NB4 (cell line): ENCODE measurements around the gene ENTR1.
"Not testable (repeated sequence)": the region's sequence is repeated elsewhere in the genome, so short reads cannot be mapped to it uniquely, and the experiment has no call there.

Source experiments
- DNase-seq: peaks from one replicate; pipeline ENCODE4 v3.0.0; 2010; ENCODE audit warnings: low read depth
- H3K4me3 ChIP-seq: one replicate; pipeline ENCODE4 v1.5.1; 2011; ENCODE audit warnings: mild to moderate bottlenecking, low read depth, low read length, moderate library complexity
- MYC ChIP-seq: IDR thresholded peaks from 2 replicates; pipeline ENCODE4 v1.6.1; 2011; ENCODE audit warnings: low read depth, low read length
- POLR2A ChIP-seq: IDR thresholded peaks from 2 replicates; pipeline ENCODE4 v1.6.1; 2011; ENCODE audit warnings: mild to moderate bottlenecking; ENCODE audit not compliant: insufficient read length; ENCODE audit errors: extremely low read depth
- TF ChIP-seq, protein P1 (sequence below): IDR thresholded peaks from one replicate; pipeline ENCODE4 v1.5.1; 2012; ENCODE audit warnings: low read depth, low read length
- TF ChIP-seq, protein P2 (sequence below): IDR thresholded peaks from 2 replicates; pipeline ENCODE4 v1.6.1; 2011; ENCODE audit warnings: low read depth, low read length

ENTR1 gene

GRCh38 chr9:136416427-136416826, 6.0 kb upstream of the ENTR1 start:
- H3K4me3 ChIP-seq: no peak overlapping the region
- no peak for DNase-seq
- TF ChIP-seq, protein P1, sequence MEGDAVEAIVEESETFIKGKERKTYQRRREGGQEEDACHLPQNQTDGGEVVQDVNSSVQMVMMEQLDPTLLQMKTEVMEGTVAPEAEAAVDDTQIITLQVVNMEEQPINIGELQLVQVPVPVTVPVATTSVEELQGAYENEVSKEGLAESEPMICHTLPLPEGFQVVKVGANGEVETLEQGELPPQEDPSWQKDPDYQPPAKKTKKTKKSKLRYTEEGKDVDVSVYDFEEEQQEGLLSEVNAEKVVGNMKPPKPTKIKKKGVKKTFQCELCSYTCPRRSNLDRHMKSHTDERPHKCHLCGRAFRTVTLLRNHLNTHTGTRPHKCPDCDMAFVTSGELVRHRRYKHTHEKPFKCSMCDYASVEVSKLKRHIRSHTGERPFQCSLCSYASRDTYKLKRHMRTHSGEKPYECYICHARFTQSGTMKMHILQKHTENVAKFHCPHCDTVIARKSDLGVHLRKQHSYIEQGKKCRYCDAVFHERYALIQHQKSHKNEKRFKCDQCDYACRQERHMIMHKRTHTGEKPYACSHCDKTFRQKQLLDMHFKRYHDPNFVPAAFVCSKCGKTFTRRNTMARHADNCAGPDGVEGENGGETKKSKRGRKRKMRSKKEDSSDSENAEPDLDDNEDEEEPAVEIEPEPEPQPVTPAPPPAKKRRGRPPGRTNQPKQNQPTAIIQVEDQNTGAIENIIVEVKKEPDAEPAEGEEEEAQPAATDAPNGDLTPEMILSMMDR: no peak
- TF ChIP-seq POLR2A (no peak), MYC (no peak)
- TF ChIP-seq, protein P2, sequence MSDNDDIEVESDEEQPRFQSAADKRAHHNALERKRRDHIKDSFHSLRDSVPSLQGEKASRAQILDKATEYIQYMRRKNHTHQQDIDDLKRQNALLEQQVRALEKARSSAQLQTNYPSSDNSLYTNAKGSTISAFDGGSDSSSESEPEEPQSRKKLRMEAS: no peak

GRCh38 chr9:136412962-136413361, 2.5 kb upstream of the ENTR1 start:
- no peak for DNase-seq
- TF ChIP-seq MYC: no peak
- TF ChIP-seq, protein P2: no peak
- TF ChIP-seq, protein P1: no peak
- no peak for TF ChIP-seq POLR2A
- H3K4me3 ChIP-seq: no peak overlapping the region

- TF ChIP-seq MYC: no peak
- TF ChIP-seq, protein P1: no peak
- no peak for TF ChIP-seq POLR2A
- TF ChIP-seq, protein P2: no peak
- H3K4me3 ChIP-seq: peak overlapping the region; percentile 86
- DNase-seq: no peak
Observed at GRCh38 chr9:136411378-136411777, 964 bp upstream of the ENTR1 start.

DNA sequence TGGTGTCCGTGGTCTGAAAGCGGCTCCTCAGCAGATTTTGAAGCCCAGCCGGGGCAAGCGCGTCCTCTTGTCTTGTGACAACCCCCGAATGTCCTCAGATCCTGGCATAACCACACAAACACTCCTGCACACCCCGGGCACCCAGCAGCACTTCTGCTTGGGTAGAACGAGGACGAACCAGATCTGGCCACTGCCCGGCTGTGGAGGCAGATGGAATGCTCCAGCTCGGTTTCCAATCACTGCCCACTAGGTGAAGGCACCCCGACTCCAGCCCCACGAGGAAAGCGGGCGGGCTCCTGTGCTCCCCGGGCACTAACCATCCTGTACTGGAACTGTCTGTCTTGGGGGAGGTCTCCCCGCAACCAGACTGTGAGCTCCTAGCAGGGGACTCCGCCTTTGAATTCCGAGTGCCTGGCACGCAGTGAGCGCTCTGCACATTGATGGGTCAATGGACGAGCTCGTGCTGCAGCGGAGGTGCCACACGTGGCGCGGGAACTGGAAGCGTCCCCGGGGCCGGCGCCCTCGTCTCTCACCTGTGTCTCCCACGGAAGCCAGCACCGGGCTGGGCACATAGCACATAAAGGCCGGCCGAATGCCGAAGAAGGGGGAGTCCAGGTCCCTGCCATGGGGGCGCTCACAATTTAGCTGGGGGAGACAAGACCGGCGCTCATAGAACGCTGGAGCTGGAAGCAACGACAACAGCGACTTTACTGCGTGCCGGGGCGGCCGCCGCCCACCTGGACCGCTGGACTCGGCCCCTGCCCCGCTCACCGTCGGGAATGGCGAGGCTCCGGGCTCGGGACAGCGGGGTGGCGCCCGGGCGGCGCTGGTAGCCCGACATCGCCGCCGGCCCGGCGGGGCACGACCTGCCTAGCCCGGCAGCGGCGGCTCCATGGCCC, 608 bp downstream of the ENTR1 start:
- DNase-seq: peak; percentile 57
- peak overlapping the region; percentile 80 for H3K4me3 ChIP-seq
- no peak for TF ChIP-seq POLR2A
- peak; percentile 65; the same call in 1 of the 2 replicates for TF ChIP-seq MYC
- TF ChIP-seq, protein P2: peak; percentile 88
- TF ChIP-seq, protein P1: no peak

- TF ChIP-seq POLR2A (no peak), MYC (no peak)
- TF ChIP-seq, protein P1: no peak
- TF ChIP-seq, protein P2: no peak
- DNase-seq: no peak
- H3K4me3 ChIP-seq: no peak overlapping the region
Observed at GRCh38 chr9:136407911-136408310, 2.5 kb downstream of the ENTR1 start.

GRCh38 chr9:136407061-136407460, 3.4 kb downstream of the ENTR1 start:
- not testable (repeated sequence) for H3K4me3 ChIP-seq, DNase-seq

- not testable (repeated sequence) for DNase-seq, H3K4me3 ChIP-seq
Observed at GRCh38 chr9:136405904-136406303, 4.5 kb downstream of the ENTR1 start.
